GM21737 (cell line): ENCODE data around the gene USP7.

Experiments used
- ATAC-seq: cut with Tn5 transposase; IDR thresholded peaks from one replicate; pipeline ENCODE4 v1.9.1; 2021; ENCODE audit warnings: mild to moderate bottlenecking, moderate library complexity; ENCODE audit not compliant: unreplicated experiment

USP7 gene

DNA sequence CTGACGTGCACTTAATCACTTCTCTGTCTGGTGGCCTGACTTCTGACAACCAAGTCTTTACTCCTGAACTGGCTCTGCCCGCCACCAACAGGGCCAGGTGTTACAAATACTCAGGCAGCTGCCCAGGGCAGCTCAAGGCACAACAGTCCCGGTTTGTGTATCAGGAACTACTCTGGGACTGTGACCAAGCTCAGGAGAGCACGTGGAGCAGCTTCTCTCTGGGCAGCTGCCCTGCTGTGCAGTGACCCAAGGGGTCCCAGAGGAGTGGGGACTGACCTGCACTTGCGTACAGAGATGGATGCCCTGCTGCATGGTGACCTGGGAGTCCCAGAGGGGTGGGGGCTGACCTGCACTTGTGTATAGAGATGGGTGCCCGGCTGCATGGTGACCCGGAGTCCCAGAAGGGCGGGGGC lies 59.7 kb downstream of the USP7 start:
- ATAC-seq = no peak

DNA sequence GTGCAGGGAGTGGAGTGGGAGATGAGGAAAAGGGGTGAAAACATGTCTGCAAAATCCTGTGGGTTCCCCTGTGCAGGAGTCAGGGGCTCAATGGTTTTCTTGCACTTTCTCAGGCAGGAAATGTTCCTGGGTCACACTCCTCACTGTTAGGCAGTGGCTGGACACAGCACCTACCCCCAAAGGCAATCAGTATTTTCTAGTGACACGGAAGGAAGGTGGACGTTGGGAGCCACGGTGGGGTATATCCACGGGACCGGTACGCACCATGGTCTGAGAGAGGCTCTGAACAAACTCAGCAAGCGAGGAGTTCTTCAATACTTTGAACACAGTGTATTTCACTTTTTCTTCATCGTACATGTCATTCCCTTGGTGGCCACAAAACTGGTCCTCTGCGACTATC lies 60.7 kb downstream of the USP7 start:
- no peak for ATAC-seq

GRCh38 chr16:8901320-8901861 lies 62.3 kb downstream of the USP7 start:
- no peak for ATAC-seq

GRCh38 chr16:8900343-8900742 lies 63.4 kb downstream of the USP7 start:
- no peak for ATAC-seq

DNA sequence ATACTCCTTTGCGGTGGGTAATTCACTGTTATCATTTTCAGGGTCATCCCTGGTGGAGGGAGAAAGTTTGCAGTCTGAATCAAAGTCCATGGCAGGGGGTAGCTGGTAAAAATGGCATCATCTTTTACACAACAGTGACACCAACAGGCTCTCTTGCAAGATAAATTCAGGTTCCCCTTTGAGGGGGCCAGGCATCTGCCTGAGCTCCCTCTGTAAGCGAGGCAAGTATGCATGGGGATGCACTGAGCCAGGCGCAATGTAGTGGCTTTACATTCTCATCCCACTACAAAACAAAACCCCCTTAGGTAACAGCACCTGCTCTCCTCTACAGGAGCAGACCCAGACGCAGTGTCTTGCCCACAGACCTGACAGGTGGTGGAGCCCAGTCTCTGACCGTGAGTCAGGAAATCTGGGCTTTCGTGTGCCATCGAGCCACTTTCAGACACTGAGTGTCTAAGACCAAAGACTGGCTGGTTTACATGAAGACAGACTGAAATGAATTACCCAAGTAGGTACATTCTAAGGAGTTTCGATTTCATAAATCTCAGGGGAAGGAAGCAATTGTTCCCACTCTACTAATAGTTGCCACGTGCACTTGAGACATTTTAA lies 63.9 kb downstream of the USP7 start:
- no peak for ATAC-seq

DNA sequence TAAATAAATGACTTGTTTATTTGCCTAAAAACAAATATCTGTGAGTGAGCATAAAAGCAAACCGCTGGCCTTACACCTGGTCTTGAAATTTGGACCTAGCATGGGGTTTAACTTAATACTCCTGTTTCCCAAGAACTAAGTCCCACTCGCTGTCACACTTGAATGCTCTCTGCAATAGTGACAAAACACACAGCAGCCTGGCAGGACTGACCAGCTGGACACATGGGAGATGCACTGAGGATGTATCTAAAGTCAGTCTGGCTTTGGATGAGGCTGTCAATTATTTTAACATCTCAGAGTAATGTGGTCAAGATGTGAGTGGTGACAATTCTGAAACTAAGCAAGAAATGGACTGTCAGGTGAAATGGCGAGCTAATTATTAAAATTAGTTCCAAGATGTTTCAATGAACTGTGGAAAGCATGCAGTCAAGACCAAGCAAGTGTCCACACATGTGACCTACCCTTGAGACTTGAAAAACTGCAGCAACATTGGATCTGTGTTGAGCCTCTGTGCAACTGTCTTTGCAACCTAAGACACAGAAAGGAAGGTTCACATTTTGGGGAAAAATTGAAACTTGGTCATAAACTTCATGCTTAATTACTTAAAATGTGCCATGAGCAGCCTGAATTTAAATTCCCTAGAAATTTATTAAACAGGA lies 64.9 kb downstream of the USP7 start:
- no peak for ATAC-seq

- no peak for ATAC-seq
These were observed 68.9 kb downstream of the USP7 start for GRCh38 chr16:8894736-8895334.

DNA sequence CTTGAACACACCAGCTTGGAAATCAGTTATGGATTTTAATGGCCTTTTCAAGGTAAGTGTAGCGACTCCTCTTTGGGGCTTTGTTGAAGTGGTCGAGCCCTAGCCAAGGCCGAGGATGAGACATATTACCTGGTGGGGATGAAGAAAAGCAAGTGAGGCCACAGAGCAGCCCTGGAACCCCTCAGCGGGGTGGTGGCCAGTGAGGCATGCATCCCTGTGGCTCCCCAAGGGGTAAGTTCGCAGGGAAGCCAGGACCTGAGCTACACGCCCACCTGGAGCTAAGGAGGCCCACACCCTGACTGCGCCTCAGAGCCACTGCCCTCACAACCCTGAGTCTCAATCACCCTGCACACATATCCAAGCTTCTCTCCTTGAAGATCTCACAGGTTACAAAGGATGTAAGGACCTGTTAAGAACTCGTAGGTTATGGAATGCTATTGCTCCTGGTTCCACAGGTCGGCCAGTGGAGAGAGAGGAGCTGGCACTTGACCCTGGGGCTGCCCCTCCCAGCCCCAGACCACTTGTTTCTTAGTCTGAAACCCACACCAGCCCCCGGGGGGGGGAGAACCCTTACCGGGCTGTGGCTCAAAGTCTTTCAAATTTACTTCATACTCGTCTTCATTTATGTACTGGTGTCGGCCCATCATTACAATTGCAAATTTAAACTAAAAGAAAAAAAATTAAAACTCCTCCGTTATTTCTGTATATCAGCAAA lies 69.6 kb downstream of the USP7 start:
- no peak for ATAC-seq

- ATAC-seq = no peak
These were observed 70.3 kb downstream of the USP7 start for GRCh38 chr16:8893426-8893825.

GRCh38 chr16:8892101-8892575 lies 71.6 kb downstream of the USP7 start:
- ATAC-seq = peak; percentile 19

DNA sequence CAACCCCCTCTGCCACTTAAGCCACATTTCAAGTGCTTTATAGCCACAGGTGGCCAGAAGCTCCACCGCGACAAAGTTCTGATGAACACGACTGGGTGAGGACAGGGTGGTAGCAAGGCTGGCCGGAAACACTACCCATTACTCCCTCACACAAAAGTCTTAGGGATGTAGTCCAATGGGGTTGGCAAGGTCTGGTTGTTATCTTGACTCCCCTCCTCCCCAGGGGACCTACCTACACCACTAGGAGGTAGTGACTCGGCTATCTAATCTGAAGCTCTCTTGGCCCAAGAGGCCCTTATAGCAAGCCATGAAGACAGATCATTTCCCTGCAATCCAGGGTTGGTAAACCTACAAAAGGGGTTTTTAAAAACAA lies 73.2 kb downstream of the USP7 start:
- no peak for ATAC-seq

DNA sequence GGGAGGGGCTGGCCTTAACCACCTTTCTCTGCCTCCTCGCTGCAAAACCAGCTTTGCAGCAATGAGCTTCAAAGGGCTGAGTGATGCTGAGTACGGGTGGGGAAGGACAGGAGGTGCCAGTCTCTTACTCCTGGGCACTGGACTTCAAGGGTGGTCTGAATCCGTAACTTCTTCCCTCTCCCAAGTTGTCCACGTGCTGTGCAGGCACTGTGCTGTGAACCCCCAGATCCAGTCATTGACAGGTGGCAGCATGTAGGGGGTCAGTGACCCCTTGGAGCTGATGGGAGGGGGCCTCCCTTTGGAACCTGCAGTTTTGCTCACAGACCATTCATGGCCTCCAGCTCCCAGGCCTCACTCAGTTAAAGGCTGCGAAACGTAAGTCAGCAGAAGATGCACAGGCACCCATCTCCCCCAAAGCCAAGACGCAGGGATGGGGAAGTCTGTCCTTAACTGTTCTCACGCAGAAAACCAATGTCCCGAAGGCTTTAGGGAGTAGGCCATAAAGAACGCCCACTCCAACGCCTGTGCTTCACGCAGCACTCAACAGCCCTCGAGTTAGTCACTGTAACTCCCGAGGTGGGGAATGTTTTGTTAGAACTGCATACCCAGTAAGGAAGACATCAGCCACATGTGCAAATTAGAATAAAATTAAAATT lies 73.7 kb downstream of the USP7 start:
- ATAC-seq = no peak

DNA sequence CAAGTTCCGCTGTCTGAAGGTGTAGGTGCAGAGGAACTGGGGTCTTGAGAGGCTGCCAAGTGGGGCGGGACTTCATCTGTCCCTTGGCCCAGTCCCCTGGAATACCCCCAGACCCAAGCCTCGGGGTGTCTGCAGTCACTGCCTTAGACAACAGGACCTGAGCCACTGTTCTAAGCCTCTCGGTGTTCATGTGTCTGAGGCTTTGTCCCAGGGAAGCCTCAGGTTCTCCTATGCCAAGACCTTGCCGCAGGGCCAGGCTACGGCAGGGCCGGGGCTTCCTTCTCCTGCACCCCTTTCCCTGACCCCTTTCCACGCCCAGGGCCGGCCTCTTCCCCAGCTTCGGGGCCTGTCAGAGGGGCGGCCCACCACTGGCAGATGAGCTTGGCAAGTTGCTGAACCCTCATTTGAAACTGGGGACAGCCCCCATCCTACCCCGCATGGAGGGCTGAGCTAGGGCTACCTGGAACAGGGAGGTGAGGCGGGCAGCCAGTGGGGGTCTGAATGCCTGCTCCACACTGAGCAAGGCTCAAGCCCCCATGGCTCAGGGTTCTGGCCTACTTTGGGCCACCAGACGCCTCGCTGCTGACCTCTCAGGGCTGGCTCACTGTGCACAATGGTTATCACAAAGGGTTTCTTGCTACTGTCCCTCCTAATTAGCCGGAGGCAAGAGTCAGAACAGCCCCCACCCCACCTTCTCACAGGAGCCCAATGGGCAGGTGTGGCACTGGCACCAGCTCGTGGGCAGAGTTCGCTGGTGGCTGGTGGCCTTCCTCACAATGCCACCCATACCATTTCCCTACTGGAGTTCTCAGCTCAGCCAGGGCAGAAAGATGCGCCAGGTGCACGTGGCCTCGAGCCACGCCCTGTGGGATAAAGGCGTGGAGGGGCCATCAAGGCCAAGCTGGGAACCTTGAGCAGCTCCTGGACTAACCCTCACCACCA lies 74.5 kb downstream of the USP7 start:
- ATAC-seq = no peak

DNA sequence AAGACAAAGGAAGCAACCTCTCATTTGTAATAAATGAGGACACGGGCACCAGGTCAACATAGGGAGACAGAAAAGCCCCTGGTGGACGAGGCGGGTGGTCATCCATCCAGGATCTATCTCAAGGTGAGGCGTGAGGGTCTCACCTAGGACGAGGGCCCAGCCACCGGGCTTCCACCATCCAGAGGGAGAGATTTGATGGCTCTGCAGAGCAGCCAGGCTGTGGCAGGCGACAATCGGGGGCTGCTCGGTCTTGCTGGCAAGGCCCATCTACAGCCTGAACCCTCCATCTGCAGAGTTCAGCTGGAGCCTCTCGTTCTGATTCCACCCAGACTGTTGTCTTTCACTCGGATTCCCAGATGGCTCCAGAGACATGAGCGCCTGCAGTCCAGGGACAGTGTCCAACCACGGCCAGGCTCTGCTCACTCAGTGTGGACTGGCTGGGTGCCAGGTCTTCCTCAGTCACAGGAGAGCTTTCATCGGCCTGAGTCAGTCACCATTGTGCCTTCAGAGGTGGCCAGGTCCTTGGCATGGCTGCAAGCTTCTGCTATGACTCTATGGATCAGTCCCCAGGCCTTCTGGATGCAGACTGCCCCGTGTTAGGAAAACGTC lies 75.7 kb downstream of the USP7 start:
- no peak for ATAC-seq

GRCh38 chr16:8887431-8887765 lies 76.3 kb downstream of the USP7 start:
- no peak for ATAC-seq

DNA sequence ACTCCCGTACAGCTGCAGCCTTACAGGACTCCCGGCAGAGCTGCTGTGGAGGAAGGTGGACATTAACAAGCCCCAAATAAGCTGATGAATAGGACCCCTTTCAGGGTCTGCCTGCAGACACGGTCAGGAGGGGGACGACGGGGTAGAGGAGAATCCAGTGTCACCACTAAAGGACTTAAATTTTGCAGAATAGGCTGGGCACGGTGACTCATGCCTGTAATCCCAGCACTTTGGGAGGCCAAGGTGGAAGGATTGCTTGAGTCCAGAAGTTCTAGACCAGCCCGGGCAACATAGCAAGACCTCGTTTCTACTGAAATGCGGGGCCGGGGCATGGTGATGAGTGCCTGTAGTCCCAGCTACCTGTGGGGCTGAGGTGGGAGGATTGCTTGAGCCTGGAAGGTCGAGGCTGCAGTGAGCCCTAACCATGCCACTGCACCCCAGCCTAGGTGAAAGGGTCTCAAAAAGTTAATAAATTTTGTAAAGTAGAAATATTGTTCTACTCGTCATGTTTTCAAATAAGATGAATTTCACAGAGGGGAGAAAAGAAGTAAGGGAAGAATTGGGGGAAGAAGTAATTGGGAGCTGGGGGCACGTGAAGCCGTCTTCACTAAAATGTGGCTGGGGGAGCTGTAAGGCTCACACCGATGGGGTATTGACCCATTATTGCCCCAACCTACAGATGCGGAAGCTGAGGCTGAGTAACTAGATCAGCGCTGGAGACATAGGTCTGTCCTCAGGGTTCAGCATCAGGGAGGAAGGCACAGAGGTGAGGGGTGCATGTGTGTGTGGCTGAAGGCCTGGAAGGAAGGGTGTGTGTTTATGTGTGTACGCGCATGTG lies 76.9 kb downstream of the USP7 start:
- no peak for ATAC-seq

DNA sequence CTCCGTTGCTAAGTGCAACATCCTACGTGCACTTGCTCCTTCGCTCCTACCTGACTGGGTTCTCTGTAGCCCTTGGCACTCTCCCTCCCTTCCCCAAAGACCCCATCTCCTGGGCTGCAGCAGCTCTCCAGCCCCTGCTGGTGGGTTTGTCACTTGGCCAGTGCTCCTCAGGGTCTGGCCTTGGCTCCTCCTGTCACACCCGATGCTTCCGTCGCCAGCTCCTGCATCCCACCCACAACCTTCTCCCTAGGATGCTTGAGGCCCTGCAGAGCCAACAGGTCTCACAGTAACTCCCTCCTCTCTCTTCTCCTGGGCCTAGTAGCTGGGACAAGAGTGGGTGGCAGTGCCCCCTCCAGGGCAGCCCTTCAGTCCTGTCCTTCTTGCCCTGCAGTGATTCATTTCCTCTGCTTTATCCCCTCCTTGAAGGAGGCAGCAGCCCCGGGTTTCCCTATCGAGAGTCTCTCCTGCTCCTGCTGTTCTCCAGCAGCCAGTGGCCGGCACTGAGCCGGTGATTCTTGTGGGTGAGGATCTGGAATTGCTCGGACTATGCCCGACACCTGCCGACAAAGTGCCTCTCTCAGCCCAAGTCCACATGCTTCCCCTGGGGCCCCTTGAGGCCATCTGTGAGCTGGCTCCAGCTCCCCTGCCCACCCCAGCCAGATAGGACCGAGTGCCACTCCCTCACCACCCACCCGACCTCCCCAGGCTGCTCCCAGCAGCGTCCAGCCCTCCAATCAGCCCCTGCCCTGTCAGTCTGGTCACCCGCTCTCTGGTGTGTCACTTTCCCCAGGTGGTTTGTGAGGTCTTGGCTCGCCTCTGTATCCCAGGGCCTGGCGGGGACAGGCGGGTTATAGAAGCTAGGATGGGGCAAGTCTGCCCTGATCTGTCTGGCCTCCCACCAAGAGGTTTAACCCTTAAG lies 77.8 kb downstream of the USP7 start:
- ATAC-seq = no peak
